GM06990 (cell line): ENCODE measurements around the gene PRKCE.

Source experiments
- DNase-seq: peaks from one replicate; pipeline ENCODE4 v3.0.0-alpha.2; 2011; ENCODE audit not compliant: insufficient read length; ENCODE audit errors: extremely low read depth
- H3K27me3 ChIP-seq: replicated peaks from 2 replicates; pipeline ENCODE4 v1.6.0; 2011; ENCODE audit warnings: low read length; ENCODE audit not compliant: control insufficient read depth, insufficient read depth
- H3K36me3 ChIP-seq: 2 replicates; pipeline ENCODE4 v1.5.1; 2011; ENCODE audit warnings: low read length; ENCODE audit not compliant: control insufficient read depth, insufficient read depth
- H3K4me3 ChIP-seq: replicated peaks from 2 replicates; pipeline ENCODE4 v1.5.1; 2011; ENCODE audit warnings: low read depth, mild to moderate bottlenecking, control low read depth, low read length
- CTCF ChIP-seq: IDR thresholded peaks from 2 replicates; pipeline ENCODE4 v1.5.1; 2011; ENCODE audit warnings: low read length, control low read depth, mild to moderate bottlenecking, inconsistent platforms; ENCODE audit not compliant: insufficient read depth, poor library complexity, severe bottlenecking

PRKCE gene

GRCh38 chr2:45625824-45626223 lies 25.7 kb upstream of the PRKCE start:
- no peak for DNase-seq
- no peaks in the 10 kb centered on the region for H3K27me3 ChIP-seq
- TF ChIP-seq CTCF = no peak

GRCh38 chr2:45626387-45627221 lies 24.9 kb upstream of the PRKCE start:
- no peak for DNase-seq
- Histone ChIP-seq H3K4me3 (no peak overlapping the region), H3K27me3 (no peaks in the 10 kb centered on the region), H3K36me3 (no peaks in the 10 kb centered on the region)
- TF ChIP-seq CTCF = no peak

More at GRCh38 chr2:45625824-45626223, 25.7 kb upstream of the PRKCE start:
- Histone ChIP-seq H3K4me3 (no peak overlapping the region), H3K36me3 (no peaks in the 10 kb centered on the region)

- no peak for TF ChIP-seq CTCF
- no peaks in the 10 kb centered on the region for H3K27me3 ChIP-seq
- no peak overlapping the region for H3K4me3 ChIP-seq
- DNase-seq = no peak
- H3K36me3 ChIP-seq = no peaks in the 10 kb centered on the region
Measured at GRCh38 chr2:45627911-45628310, 23.6 kb upstream of the PRKCE start.

- no peaks in the 10 kb centered on the region for H3K36me3 ChIP-seq
- no peak overlapping the region for H3K4me3 ChIP-seq
- no peaks in the 10 kb centered on the region for H3K27me3 ChIP-seq
- TF ChIP-seq CTCF = no peak
- no peak for DNase-seq
Measured at GRCh38 chr2:45629971-45630370, 21.5 kb upstream of the PRKCE start.

GRCh38 chr2:45631319-45631718 lies 20.2 kb upstream of the PRKCE start:
- H3K36me3 ChIP-seq = no peaks in the 10 kb centered on the region
- no peak overlapping the region for H3K4me3 ChIP-seq
- no peak for TF ChIP-seq CTCF
- H3K27me3 ChIP-seq = no peaks in the 10 kb centered on the region
- DNase-seq = no peak
